CD14-positive monocyte (primary cell): ENCODE measurements around the gene ETV1. TPM values are rescaled to one million over a fixed set of nuclear protein-coding genes. Genes with fewer than 3 reads are reported as not detected.

Source experiments
- DNase-seq, 3 donors: peaks; one replicate each; pipeline ENCODE4 v3.0.0-alpha.2; 2011 to 2022
- H2AFZ ChIP-seq: 2 replicates; pipeline ENCODE4 v1.6.0; 2012; ENCODE audit warnings: mild to moderate bottlenecking, low read depth, low read length, inconsistent platforms; ENCODE audit not compliant: insufficient read depth, poor library complexity, severe bottlenecking
- H3K27ac ChIP-seq, 2 donors: 1 replicate in 1 of 2; 2 replicates in 1 of 2; pipeline ENCODE4 v1.5.1; 2012 to 2013; ENCODE audit warnings: low read length in 2 of 2, control low read depth in 1 of 2, inconsistent platforms in 1 of 2, low read depth in 1 of 2, mild to moderate bottlenecking in 1 of 2
- H3K27me3 ChIP-seq, 2 donors: one replicate each; pipeline versions ENCODE4 v1.6.0 to v1.6.1; 2011 to 2013; ENCODE audit warnings: low read length in 2 of 2; ENCODE audit not compliant: control insufficient read depth in 2 of 2, insufficient read depth in 2 of 2
- H3K36me3 ChIP-seq, 2 donors: replicated peaks in 1 of 2; 1 replicate in 1 of 2; 2 replicates in 1 of 2; pipeline versions ENCODE4 v1.5.1 to v1.6.1; 2012 to 2013; ENCODE audit warnings: low read length in 2 of 2, control low read depth in 1 of 2, inconsistent platforms in 1 of 2, mild to moderate bottlenecking in 1 of 2; ENCODE audit not compliant: insufficient read depth in 2 of 2, control insufficient read depth in 1 of 2
- H3K4me1 ChIP-seq, 2 donors: 1 replicate in 1 of 2; 2 replicates in 1 of 2; pipeline versions ENCODE4 v1.5.1 to v1.6.1; 2012 to 2013; ENCODE audit warnings: low read length in 2 of 2, control low read depth in 1 of 2, inconsistent platforms in 1 of 2, mild to moderate bottlenecking in 1 of 2, moderate library complexity in 1 of 2; ENCODE audit not compliant: insufficient read depth in 2 of 2, control insufficient read depth in 1 of 2
- H3K4me2 ChIP-seq: replicated peaks from 2 replicates; pipeline ENCODE3; 2012; ENCODE audit warnings: low read length, moderate library complexity, mild to moderate bottlenecking; ENCODE audit not compliant: poor library complexity, severe bottlenecking; ENCODE audit errors: extremely low read depth
- H3K4me3 ChIP-seq, 3 experiments: fragments of 200-600 bp in 1 of 3; sonication (generic) in 1 of 3; replicated peaks in 1 of 3; 1 replicate in 2 of 3; 2 replicates in 1 of 3; pipeline ENCODE4 v1.5.1; 2011 to 2013; ENCODE audit warnings: low read length in 3 of 3, mild to moderate bottlenecking in 3 of 3, control low read depth in 2 of 3, low read depth in 2 of 3, inconsistent platforms in 1 of 3, moderate library complexity in 1 of 3
- H3K79me2 ChIP-seq: 2 replicates; pipeline ENCODE4 v1.6.0; 2012; ENCODE audit warnings: mild to moderate bottlenecking, control low read depth, inconsistent platforms, low read length, moderate library complexity; ENCODE audit not compliant: insufficient read depth
- H3K9ac ChIP-seq: 2 replicates; pipeline ENCODE4 v1.6.0; 2017; ENCODE audit warnings: low read length, mild to moderate bottlenecking; ENCODE audit not compliant: insufficient read depth, poor library complexity, severe bottlenecking
- H3K9me3 ChIP-seq, 2 donors: replicated peaks in 1 of 2; 1 replicate in 1 of 2; 2 replicates in 1 of 2; pipeline versions ENCODE4 v1.5.1 to v1.6.1; 2012 to 2013; ENCODE audit warnings: low read length in 2 of 2, control low read depth in 1 of 2; ENCODE audit not compliant: control insufficient read depth in 1 of 2, insufficient read depth in 1 of 2
- H4K20me1 ChIP-seq: 2 replicates; pipeline ENCODE4 v1.6.0; 2012; ENCODE audit warnings: mild to moderate bottlenecking, low read length, control low read depth, moderate library complexity; ENCODE audit not compliant: insufficient read depth
- H3K27ac Mint-ChIP-seq, 7 donors: one replicate each; pipeline ENCODE4 v1.8.0; 2020; ENCODE audit warnings: mild to moderate bottlenecking in 7 of 7, mixed read lengths in 7 of 7, moderate library complexity in 6 of 7, inconsistent platforms in 2 of 7
- H3K27me3 Mint-ChIP-seq, 3 donors: one replicate each; pipeline ENCODE4 v1.8.0; 2021 to 2022; ENCODE audit warnings: low read depth in 3 of 3, mild to moderate bottlenecking in 3 of 3, mixed read lengths in 3 of 3, moderate library complexity in 3 of 3, inconsistent platforms in 1 of 3
- H3K36me3 Mint-ChIP-seq, 2 donors: one replicate each; pipeline ENCODE4 v1.8.0; 2020; ENCODE audit warnings: mixed read lengths in 2 of 2, inconsistent platforms in 1 of 2, mild to moderate bottlenecking in 1 of 2
- H3K4me1 Mint-ChIP-seq: one replicate; pipeline ENCODE4 v1.8.0; 2020; ENCODE audit warnings: mild to moderate bottlenecking, mixed read lengths
- H3K4me3 Mint-ChIP-seq, 2 donors: one replicate each; pipeline ENCODE4 v1.8.0; 2020; ENCODE audit warnings: mild to moderate bottlenecking in 2 of 2, mixed read lengths in 2 of 2, moderate library complexity in 1 of 2
- H3K9me3 Mint-ChIP-seq, 7 donors: one replicate each; pipeline ENCODE4 v1.8.0; 2020 to 2022; ENCODE audit warnings: mixed read lengths in 7 of 7, mild to moderate bottlenecking in 6 of 7, moderate library complexity in 6 of 7, inconsistent platforms in 2 of 7
- WGBS: methylation state at CpG from one replicate; pipeline ENCODE4 v1.1.5; 2013; ENCODE audit warnings: missing lambda C conversion rate; ENCODE audit not compliant: insufficient coverage; 5-methylcytosine and 5-hydroxymethylcytosine counted together
- intact Hi-C, 2 donors: fragments of 100-400 bp; cut with micrococcal nuclease; formaldehyde crosslinking; loops; one replicate each; pipeline versions ENCODE4 v1.15.0 to v1.15.1; 2023
- polyA plus RNA-seq, 3 donors: library from polyadenylated mRNA; depleted of rRNA in 1 of 3; unstranded in 2 of 3; stranded (reverse) in 1 of 3; fragments of 300-500 nt in 2 of 3; fragments of >200 nt in 1 of 3; fragmentation: Illumina TruSeq in 2 of 3; gene quantifications; 1 replicate in 2 of 3; 2 replicates in 1 of 3; pipeline ENCODE4 v1.2.3, GENCODE V29; 2012 to 2021
- TF ChIP-seq, protein P1 (sequence below): fragments of 200-600 bp; IDR thresholded peaks from one replicate; pipeline ENCODE4 v1.8.0; 2022; ENCODE audit warnings: antibody characterized with exemption, mild to moderate bottlenecking

ETV1 gene
- polyA plus RNA-seq, 3 donors, result not detected

DNA sequence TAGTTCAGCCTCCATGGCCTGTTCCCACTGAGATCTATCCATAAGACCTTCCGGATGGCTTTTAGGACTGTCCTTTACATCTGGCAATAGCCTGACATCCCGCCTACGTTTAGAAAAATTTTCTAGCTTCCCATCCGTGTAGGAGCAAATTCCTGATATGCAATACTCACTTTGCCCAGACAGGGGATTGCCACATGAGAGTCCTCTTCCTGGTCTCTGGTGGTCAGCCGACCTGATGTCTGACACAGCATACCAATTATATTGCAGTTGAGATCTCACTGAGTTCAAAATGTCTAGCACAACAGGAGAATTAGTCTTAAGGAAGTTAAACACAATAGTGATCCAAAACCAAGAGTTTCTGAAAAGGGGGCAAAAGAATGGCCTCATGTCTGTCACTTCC is 9.4 kb upstream of the ETV1 start:
- WGBS, result 97% methylated on average over 4 of the region's 5 CpGs
- H3K4me1 ChIP-seq, result no peaks in the 10 kb centered on the region
- peaks cover 0 to 8% of the 10 kb centered on the region in 2 donors for H3K9me3 ChIP-seq
- no peaks in the 10 kb centered on the region for H3K36me3 Mint-ChIP-seq
- H3K4me2 ChIP-seq, result no peak overlapping the region
- H3K36me3 ChIP-seq, result no peaks in the 10 kb centered on the region
- H3K27me3 Mint-ChIP-seq, result peaks cover 0 to 7% (median 6%) of the 10 kb centered on the region in 3 donors
- no peak overlapping the region for H3K27ac Mint-ChIP-seq
- H3K27ac ChIP-seq, result no peak overlapping the region
- H4K20me1 ChIP-seq, result no peaks in the 10 kb centered on the region
- no peak overlapping the region for H2AFZ ChIP-seq
- H3K4me1 Mint-ChIP-seq, result no peaks in the 10 kb centered on the region
- TF ChIP-seq, protein P1, sequence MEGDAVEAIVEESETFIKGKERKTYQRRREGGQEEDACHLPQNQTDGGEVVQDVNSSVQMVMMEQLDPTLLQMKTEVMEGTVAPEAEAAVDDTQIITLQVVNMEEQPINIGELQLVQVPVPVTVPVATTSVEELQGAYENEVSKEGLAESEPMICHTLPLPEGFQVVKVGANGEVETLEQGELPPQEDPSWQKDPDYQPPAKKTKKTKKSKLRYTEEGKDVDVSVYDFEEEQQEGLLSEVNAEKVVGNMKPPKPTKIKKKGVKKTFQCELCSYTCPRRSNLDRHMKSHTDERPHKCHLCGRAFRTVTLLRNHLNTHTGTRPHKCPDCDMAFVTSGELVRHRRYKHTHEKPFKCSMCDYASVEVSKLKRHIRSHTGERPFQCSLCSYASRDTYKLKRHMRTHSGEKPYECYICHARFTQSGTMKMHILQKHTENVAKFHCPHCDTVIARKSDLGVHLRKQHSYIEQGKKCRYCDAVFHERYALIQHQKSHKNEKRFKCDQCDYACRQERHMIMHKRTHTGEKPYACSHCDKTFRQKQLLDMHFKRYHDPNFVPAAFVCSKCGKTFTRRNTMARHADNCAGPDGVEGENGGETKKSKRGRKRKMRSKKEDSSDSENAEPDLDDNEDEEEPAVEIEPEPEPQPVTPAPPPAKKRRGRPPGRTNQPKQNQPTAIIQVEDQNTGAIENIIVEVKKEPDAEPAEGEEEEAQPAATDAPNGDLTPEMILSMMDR, result no peak
- DNase-seq, result no peak
- H3K9me3 Mint-ChIP-seq, result peaks cover 0 to 7% (median 5%) of the 10 kb centered on the region in 7 donors
- no peak overlapping the region for H3K4me3 ChIP-seq
- H3K79me2 ChIP-seq, result no peaks in the 10 kb centered on the region
- intact Hi-C loops, result no loop called here
- H3K4me3 Mint-ChIP-seq, result no peak overlapping the region
- H3K9ac ChIP-seq, result no peak overlapping the region
- H3K27me3 ChIP-seq, result no peaks in the 10 kb centered on the region

DNA sequence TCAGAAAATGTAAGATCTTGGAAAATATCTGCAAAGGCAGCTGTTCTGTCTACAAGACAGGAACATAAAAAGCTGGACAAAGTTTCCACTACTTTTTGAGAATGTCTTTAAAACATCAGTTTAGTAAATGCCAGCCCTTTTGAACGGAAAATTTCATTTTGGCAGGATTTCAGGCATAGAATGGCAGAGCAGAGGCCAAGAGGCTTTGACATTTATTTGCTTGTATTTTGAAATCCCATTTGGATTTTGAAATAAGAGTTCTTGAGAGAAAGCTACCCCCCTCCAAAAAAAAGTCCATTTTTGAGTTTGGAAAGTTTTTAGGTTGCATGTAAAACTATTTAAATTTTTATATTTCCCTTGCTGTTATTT is 3.1 kb upstream of the ETV1 start:
- Mint-ChIP-seq H3K9me3 (peaks cover 0 to 2% (median 0%) of the 10 kb centered on the region in 7 donors), H3K4me3 (no peak overlapping the region), H3K36me3 (no peaks in the 10 kb centered on the region), H3K27me3 (peaks cover 1 to 6% (median 2%) of the 10 kb centered on the region in 3 donors), H3K27ac (no peak overlapping the region), H3K4me1 (no peaks in the 10 kb centered on the region)
- Histone ChIP-seq H3K4me1 (peaks cover 32 to 33% of the 10 kb centered on the region in 2 donors), H3K36me3 (no peaks in the 10 kb centered on the region), H3K9me3 (peaks cover 0 to 9% of the 10 kb centered on the region in 2 donors), H3K27me3 (peaks cover 18 to 19% of the 10 kb centered on the region in 2 donors), H3K4me3 (no peak overlapping the region), H4K20me1 (no peaks in the 10 kb centered on the region), H2AFZ (no peak overlapping the region), H3K27ac (no peak overlapping the region), H3K79me2 (no peaks in the 10 kb centered on the region), H3K4me2 (no peak overlapping the region), H3K9ac (no peak overlapping the region)
- intact Hi-C loops, result no loop called here
- WGBS, result no CpG with 5 or more reads among the region's 1 CpG
- DNase-seq, result no peak
- TF ChIP-seq, protein P1, result no peak
